GM12878 (cell line): Measurements from ENCODE around the gene EFCAB11. TPM values are rescaled to one million over a fixed set of nuclear protein-coding genes. Genes with fewer than 3 reads are reported as not detected.

Source experiments
- ATAC-seq: fragments of 200-7000 bp; cut with Tn5 transposase; 3 replicates; pipeline ENCODE4 v1.9.1; 2020; ENCODE audit warnings: mild to moderate bottlenecking, moderate library complexity
- BruUV-seq: library from RNA; stranded (reverse); fragments of 400-500 nt; replicated peaks from 2 replicates; lab custom pipeline; 2021; lab: Mats Ljungman, UMichigan
- CTCF ChIA-PET: fragments of 300-600 bp; sonication (Branson Sonifier 250); formaldehyde crosslinking; extraction: SDS; loops from one replicate; lab custom pipeline; 2021; ENCODE audit warnings: inconsistent platforms; lab: Yijun Ruan, JAX
- POLR2A ChIA-PET: fragments of 350-600 bp; formaldehyde crosslinking; extraction: SDS; loops from one replicate; lab custom pipeline; 2021; ENCODE audit warnings: inconsistent platforms; lab: Charles Lee
- RAD21 ChIA-PET: fragments of 300-600 bp; sonication (Branson Sonifier 250); formaldehyde crosslinking; loops from one replicate; lab custom pipeline; 2023; ENCODE audit warnings: antibody characterized with exemption; ENCODE audit not compliant: unreplicated experiment; lab: Charles Lee
- SMC1A ChIA-PET: fragments of 300-600 bp; sonication (Branson Sonifier 250); formaldehyde crosslinking; loops from one replicate; lab custom pipeline; 2023; ENCODE audit not compliant: unreplicated experiment, uncharacterized antibody; lab: Charles Lee
- DNase-seq: peaks from one replicate; pipeline ENCODE4 v3.0.0-alpha.2; 2011; ENCODE audit warnings: low read depth, low spot score
- FAIRE-seq: peaks from 3 replicates; lab custom pipeline; 2011; peaks lifted over from hg19 to GRCh38; lab: Jason Lieb, UNC
- H2AFZ ChIP-seq: 2 replicates; pipeline ENCODE4 v1.6.0; 2011; ENCODE audit warnings: low read depth, low read length, control low read depth; ENCODE audit not compliant: control insufficient read depth
- H3K27ac ChIP-seq: 2 replicates; pipeline ENCODE4 v1.5.1; 2011; ENCODE audit warnings: control low read depth; ENCODE audit not compliant: control insufficient read depth, insufficient read depth
- H3K27me3 ChIP-seq, 2 experiments: replicated peaks in 1 of 2; 2 replicates each; pipeline versions ENCODE4 v1.6.0 to v1.6.1; 2011; ENCODE audit warnings: low read length in 1 of 2; ENCODE audit not compliant: control insufficient read depth in 2 of 2, insufficient read depth in 2 of 2
- H3K36me3 ChIP-seq, 2 experiments: 2 replicates each; pipeline ENCODE4 v1.5.1; 2011; ENCODE audit warnings: low read length in 1 of 2; ENCODE audit not compliant: control insufficient read depth in 2 of 2, insufficient read depth in 2 of 2
- H3K4me1 ChIP-seq: 2 replicates; pipeline ENCODE4 v1.6.1; 2011; ENCODE audit warnings: mild to moderate bottlenecking, low read length, moderate library complexity, mixed read lengths; ENCODE audit not compliant: control insufficient read depth, insufficient read depth
- H3K4me2 ChIP-seq: 2 replicates; pipeline ENCODE4 v1.6.0; 2011; ENCODE audit warnings: control low read depth; ENCODE audit not compliant: control insufficient read depth, insufficient read depth
- H3K4me3 ChIP-seq: fragments of 200-600 bp; sonication (generic); 2 replicates; pipeline ENCODE4 v1.5.1; 2016
- H3K79me2 ChIP-seq: 2 replicates; pipeline ENCODE4 v1.6.0; 2011; ENCODE audit warnings: low read length; ENCODE audit not compliant: control insufficient read depth, insufficient read depth
- H3K9ac ChIP-seq: 2 replicates; pipeline ENCODE4 v1.8.0; 2011; ENCODE audit warnings: low read length, control low read depth, mixed read lengths; ENCODE audit not compliant: control insufficient read depth, insufficient read depth
- H3K9me3 ChIP-seq: replicated peaks from 3 replicates; pipeline ENCODE4 v1.5.1; 2011; ENCODE audit warnings: mild to moderate bottlenecking, low read length; ENCODE audit not compliant: control insufficient read depth, insufficient read depth
- H4K20me1 ChIP-seq: 2 replicates; pipeline ENCODE4 v1.6.0; 2011; ENCODE audit not compliant: control insufficient read depth, insufficient read depth
- EED ChIP-seq: sonication (generic); IDR thresholded peaks from 2 replicates; pipeline ENCODE4 v1.6.1; 2016; ENCODE audit warnings: antibody characterized with exemption, low read depth
- HCFC1 ChIP-seq: fragments of 150-350 bp; IDR thresholded peaks from 2 replicates; pipeline ENCODE4 v1.6.1; 2014; ENCODE audit warnings: low read length
- IRF4 ChIP-seq: IDR thresholded peaks from 2 replicates; pipeline ENCODE4 v1.6.1; 2011; ENCODE audit warnings: low read depth, low read length
- NBN ChIP-seq: fragments of 450-650 bp; IDR thresholded peaks from 2 replicates; pipeline ENCODE4 v1.6.1; 2016
- PBX3 ChIP-seq: IDR thresholded peaks from 2 replicates; pipeline ENCODE4 v1.6.1; 2011; ENCODE audit warnings: mild to moderate bottlenecking, low read depth, low read length, moderate library complexity; ENCODE audit not compliant: insufficient replicate concordance
- REST ChIP-seq: IDR thresholded peaks from 2 replicates; pipeline ENCODE4 v1.6.1; 2012; ENCODE audit warnings: mild to moderate bottlenecking, low read depth, low read length
- SMAD5 ChIP-seq: IDR thresholded peaks from 2 replicates; pipeline ENCODE4 v1.6.1; 2016; ENCODE audit warnings: antibody characterized with exemption, low read depth
- SRF ChIP-seq, 2 experiments: IDR thresholded peaks; 2 replicates each; pipeline ENCODE4 v1.6.1; 2011; ENCODE audit warnings: low read depth in 2 of 2, low read length in 2 of 2, mild to moderate bottlenecking in 1 of 2, moderate library complexity in 1 of 2
- USF1 ChIP-seq: IDR thresholded peaks from 2 replicates; pipeline ENCODE4 v1.6.1; 2011; ENCODE audit warnings: borderline replicate concordance, low read depth, mild to moderate bottlenecking, moderate library complexity, mixed read lengths, low read length; ENCODE audit not compliant: insufficient read depth; ENCODE audit errors: extremely low read length
- USF2 ChIP-seq: IDR thresholded peaks from 2 replicates; pipeline ENCODE4 v1.6.1; 2011; ENCODE audit warnings: low read depth, low read length, improper control_type of control experiment, borderline replicate concordance
- ZNF687 ChIP-seq: fragments of 450-650 bp; IDR thresholded peaks from 2 replicates; pipeline ENCODE4 v1.6.1; 2017; ENCODE audit warnings: mild to moderate bottlenecking, moderate library complexity
- in situ Hi-C: fragments of 300-500 bp; cut with MboI; formaldehyde crosslinking; loops from 9 replicates; pipeline ENCODE4 v1.14.3; 2018; ENCODE audit warnings: mixed read lengths
- intact Hi-C: fragments of 100-400 bp; cut with micrococcal nuclease; formaldehyde crosslinking; loops from one replicate; pipeline ENCODE4 v1.14.2; 2022; ENCODE audit not compliant: unreplicated experiment
- polyA plus RNA-seq, 11 experiments: library from polyadenylated mRNA; depleted of rRNA in 4 of 11; unstranded in 6 of 11; stranded (reverse) in 5 of 11; fragments of >200 nt; fragmentation: Nextera tagmentation in 4 of 11; fragmentation: Illumina TruSeq in 1 of 11; extraction: Ambion mirVana in 4 of 11; extraction: Trizol in 1 of 11; gene quantifications; 1 replicate in 1 of 11; 2 replicates in 10 of 11; pipeline versions ENCODE4 v1.2.1 to v1.2.3, GENCODE V29; 2011 to 2016; ENCODE audit warnings: inconsistent platforms in 2 of 11, missing spikeins in 2 of 11, low read depth in 1 of 11
- total RNA-seq, 4 experiments: library from RNA; depleted of rRNA in 3 of 4; stranded (reverse); fragments of >200 nt in 3 of 4; fragmentation: Illumina TruSeq in 1 of 4; extraction: Trizol in 1 of 4; gene quantifications; 2 replicates each; pipeline versions ENCODE4 v1.2.1 to v1.2.3, GENCODE V29; 2013 to 2021

EFCAB11 gene
- total and polyA plus RNA-seq, 10 of the 15 experiments (the other 5 are each of a cell fraction or from before 2014, with no cell fraction given): 8.6 to 37.4 (median 18.0) TPM

GRCh38 chr14:89862856-89863255 lies 91.7 kb downstream of the EFCAB11 start (continued):
- TF ChIP-seq SRF (IDR thresholded peaks at IDR 0.05; ENCODE audit: low read depth in 2 of 2, low read length in 2 of 2): no peak
- TF ChIP-seq USF1: no peak
- TF ChIP-seq EED: no peak
- TF ChIP-seq, all 136 proteins: peak for 0

- ATAC-seq (no peak), DNase-seq (no peak), FAIRE-seq (no peak)
- in situ Hi-C loops: no loop called here
- POLR2A ChIA-PET: no interaction called here
- SMC1A ChIA-PET: interaction anchor here (1.1 kb wide), 1 partner anchor 9 kb away, joined by 5 read pairs; no protein-coding TSS in a partner anchor
- RAD21 ChIA-PET: no interaction called here
- Histone ChIP-seq H3K4me2 (no peak overlapping the region), H3K27me3 (no peaks in the 10 kb centered on the region), H3K4me1 (no peaks in the 10 kb centered on the region), H2AFZ (no peak overlapping the region), H3K9ac (no peak overlapping the region), H3K4me3 (no peak overlapping the region), H3K9me3 (no peaks in the 10 kb centered on the region), H3K79me2 (no peaks in the 10 kb centered on the region), H4K20me1 (no peaks in the 10 kb centered on the region), H3K27ac (no peak overlapping the region), H3K36me3 (no peaks in the 10 kb centered on the region)
- CTCF ChIA-PET: no interaction called here
- no TSS peak for BruUV-seq
- intact Hi-C loops: no loop called here
- TF ChIP-seq REST (no peak), USF2 (no peak), HCFC1 (no peak), NBN (no peak), PBX3 (no peak), SMAD5 (no peak), IRF4 (no peak), ZNF687 (no peak)
These were observed 92.9 kb downstream of the EFCAB11 start for GRCh38 chr14:89861630-89862029.
